ENCODE results near the gene PTPRT. TPM values are rescaled to one million over a fixed set of nuclear protein-coding genes. Genes with fewer than 3 reads are reported as not detected.

The PTPRT gene
- total RNA-seq, 1 experiment from 2014 or later, result not detected

- TF ChIP-seq TCF7L2 (IDR thresholded peaks at IDR 0.05; ENCODE audit: low read depth, low read length) (no peak), SIN3A (IDR thresholded peaks at IDR 0.05; ENCODE audit: borderline replicate concordance, insufficient read depth, low read depth, low read length) (no peak), POLR2AphosphoS5 (IDR thresholded peaks at IDR 0.05; ENCODE audit: low read depth, low read length) (no peak), CTCF (IDR thresholded peaks at IDR 0.05) (no peak)
- TF ChIP-seq, protein P1, sequence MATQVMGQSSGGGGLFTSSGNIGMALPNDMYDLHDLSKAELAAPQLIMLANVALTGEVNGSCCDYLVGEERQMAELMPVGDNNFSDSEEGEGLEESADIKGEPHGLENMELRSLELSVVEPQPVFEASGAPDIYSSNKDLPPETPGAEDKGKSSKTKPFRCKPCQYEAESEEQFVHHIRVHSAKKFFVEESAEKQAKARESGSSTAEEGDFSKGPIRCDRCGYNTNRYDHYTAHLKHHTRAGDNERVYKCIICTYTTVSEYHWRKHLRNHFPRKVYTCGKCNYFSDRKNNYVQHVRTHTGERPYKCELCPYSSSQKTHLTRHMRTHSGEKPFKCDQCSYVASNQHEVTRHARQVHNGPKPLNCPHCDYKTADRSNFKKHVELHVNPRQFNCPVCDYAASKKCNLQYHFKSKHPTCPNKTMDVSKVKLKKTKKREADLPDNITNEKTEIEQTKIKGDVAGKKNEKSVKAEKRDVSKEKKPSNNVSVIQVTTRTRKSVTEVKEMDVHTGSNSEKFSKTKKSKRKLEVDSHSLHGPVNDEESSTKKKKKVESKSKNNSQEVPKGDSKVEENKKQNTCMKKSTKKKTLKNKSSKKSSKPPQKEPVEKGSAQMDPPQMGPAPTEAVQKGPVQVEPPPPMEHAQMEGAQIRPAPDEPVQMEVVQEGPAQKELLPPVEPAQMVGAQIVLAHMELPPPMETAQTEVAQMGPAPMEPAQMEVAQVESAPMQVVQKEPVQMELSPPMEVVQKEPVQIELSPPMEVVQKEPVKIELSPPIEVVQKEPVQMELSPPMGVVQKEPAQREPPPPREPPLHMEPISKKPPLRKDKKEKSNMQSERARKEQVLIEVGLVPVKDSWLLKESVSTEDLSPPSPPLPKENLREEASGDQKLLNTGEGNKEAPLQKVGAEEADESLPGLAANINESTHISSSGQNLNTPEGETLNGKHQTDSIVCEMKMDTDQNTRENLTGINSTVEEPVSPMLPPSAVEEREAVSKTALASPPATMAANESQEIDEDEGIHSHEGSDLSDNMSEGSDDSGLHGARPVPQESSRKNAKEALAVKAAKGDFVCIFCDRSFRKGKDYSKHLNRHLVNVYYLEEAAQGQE (IDR thresholded peaks at IDR 0.05; ENCODE audit: insufficient read depth in 1 of 2, low read depth in 2 of 2, low read length in 1 of 2), result no peak
- no peak for ATAC-seq
- no peaks in the 10 kb centered on the region for H3K9me3 ChIP-seq (ENCODE audit: control insufficient read depth, insufficient read depth, low read depth, low read length)
- in situ Hi-C loops (cut with HindIII; ENCODE audit: low pct_unique_long_range_greater_than_20kb, low sequenced_read_pairs), result no loop called here
- no peak overlapping the region for H3K27ac ChIP-seq (ENCODE audit: low read length)
- no peak overlapping the region for H3K4me3 ChIP-seq (ENCODE audit: low read depth in 2 of 2, low read length in 2 of 2)
- no peaks in the 10 kb centered on the region for H3K4me1 ChIP-seq (ENCODE audit: control insufficient read depth, insufficient read depth, low read length)
- POLR2A ChIA-PET, result no interaction called here
- DNase-seq (ENCODE audit: low read depth, low spot score), result no peak
- BruUV-seq (replicated peaks), result no TSS peak
- no peaks in the 10 kb centered on the region for H3K27me3 ChIP-seq (ENCODE audit: control insufficient read depth, insufficient read depth, low read length)
- CTCF ChIA-PET, result no interaction called here
- intact Hi-C loops (cut with micrococcal nuclease; ENCODE audit: unreplicated experiment), result no loop called here
- H3K36me3 ChIP-seq (ENCODE audit: control insufficient read depth, insufficient read depth, low read length), result no peaks in the 10 kb centered on the region
Observed at GRCh38 chr20:42690842-42691437, 498.8 kb downstream of the PTPRT start.

DNA sequence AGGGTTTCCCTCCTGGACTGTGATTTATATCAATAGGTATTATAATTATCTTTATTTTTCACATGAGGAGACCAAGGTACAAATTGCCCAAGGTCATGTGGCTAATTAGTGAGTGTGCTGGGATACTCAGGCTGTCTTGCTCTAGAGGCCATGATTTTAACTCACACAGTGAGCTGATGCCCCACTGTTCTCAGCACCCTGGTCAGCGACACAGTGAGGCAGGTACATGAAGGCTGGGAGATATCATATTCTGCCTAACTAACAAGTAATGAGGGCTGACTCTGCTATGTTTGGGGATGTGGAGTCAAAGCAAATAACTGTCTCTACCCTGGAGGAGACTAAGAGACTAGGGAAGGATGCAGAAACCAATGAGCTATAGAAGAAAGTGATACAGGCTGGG, 501.1 kb downstream of the PTPRT start:
- intact Hi-C loops (cut with micrococcal nuclease; ENCODE audit: unreplicated experiment), result no loop called here
- DNase-seq (ENCODE audit: low read depth, low spot score), result no peak

More for the DNA sequence above, 501.1 kb downstream of the PTPRT start:
- BruUV-seq (replicated peaks), result no TSS peak
- POLR2A ChIA-PET, result no interaction called here
- CTCF ChIA-PET, result no interaction called here
- no peak for TF ChIP-seq TCF7L2 (IDR thresholded peaks at IDR 0.05; ENCODE audit: low read depth, low read length)
- TF ChIP-seq, protein P1 (IDR thresholded peaks at IDR 0.05; ENCODE audit: insufficient read depth in 1 of 2, low read depth in 2 of 2, low read length in 1 of 2), result peak; percentile 71 to 76
- no peak for TF ChIP-seq POLR2AphosphoS5 (IDR thresholded peaks at IDR 0.05; ENCODE audit: low read depth, low read length)
- no peak for TF ChIP-seq SIN3A (IDR thresholded peaks at IDR 0.05; ENCODE audit: borderline replicate concordance, insufficient read depth, low read depth, low read length)
- TF ChIP-seq CTCF (IDR thresholded peaks at IDR 0.05), result no peak
- H3K27ac ChIP-seq (ENCODE audit: low read length), result no peak overlapping the region
- no peak for ATAC-seq
- H3K9me3 ChIP-seq (ENCODE audit: control insufficient read depth, insufficient read depth, low read depth, low read length), result no peaks in the 10 kb centered on the region
- H3K4me1 ChIP-seq (ENCODE audit: control insufficient read depth, insufficient read depth, low read length), result no peaks in the 10 kb centered on the region
- H3K27me3 ChIP-seq (ENCODE audit: control insufficient read depth, insufficient read depth, low read length), result no peaks in the 10 kb centered on the region
- no peak overlapping the region for H3K4me3 ChIP-seq (ENCODE audit: low read depth in 2 of 2, low read length in 2 of 2)
- no peaks in the 10 kb centered on the region for H3K36me3 ChIP-seq (ENCODE audit: control insufficient read depth, insufficient read depth, low read length)
- in situ Hi-C loops (cut with HindIII; ENCODE audit: low pct_unique_long_range_greater_than_20kb, low sequenced_read_pairs), result no loop called here

Data from Panc1 (cell line).